HUES64 (cell line): ENCODE data around the gene CAMSAP1.

ENCODE experiments used
- H3K27ac ChIP-seq: 2 replicates; pipeline ENCODE4 v1.7.0; 2013; ENCODE audit warnings: low read depth, low read length, inconsistent platforms
- H3K27me3 ChIP-seq: 2 replicates; pipeline ENCODE4 v1.6.1; 2013; ENCODE audit warnings: mild to moderate bottlenecking, low read length; ENCODE audit not compliant: insufficient read depth
- H3K36me3 ChIP-seq: 2 replicates; pipeline ENCODE4 v1.6.1; 2013; ENCODE audit warnings: mild to moderate bottlenecking, low read length; ENCODE audit not compliant: insufficient read depth
- H3K4me1 ChIP-seq: 2 replicates; pipeline ENCODE4 v1.6.1; 2013; ENCODE audit warnings: mild to moderate bottlenecking, low read length, moderate library complexity; ENCODE audit not compliant: insufficient read depth
- H3K4me3 ChIP-seq: 2 replicates; pipeline ENCODE4 v1.5.1; 2013; ENCODE audit warnings: mild to moderate bottlenecking, low read length, moderate library complexity
- H3K9ac ChIP-seq: 2 replicates; pipeline ENCODE4 v1.6.1; 2013; ENCODE audit warnings: mild to moderate bottlenecking, low read depth, low read length
- H3K9me3 ChIP-seq: 2 replicates; pipeline ENCODE4 v1.6.1; 2013; ENCODE audit warnings: low read depth, low read length; ENCODE audit not compliant: insufficient read depth
- whole genome bisulfite sequencing: fragments of 150-250, 120-280 bp; methylation state at CpG from one replicate; pipeline ENCODE4 v1.1.7; 2013; ENCODE audit warnings: missing lambda C conversion rate; 5-methylcytosine and 5-hydroxymethylcytosine counted together

The CAMSAP1 gene

GRCh38 chr9:135814421-135815095 is 92.8 kb downstream of the CAMSAP1 start:
- Histone ChIP-seq H3K27ac (no peak overlapping the region), H3K4me3 (no peak overlapping the region)

GRCh38 chr9:135813671-135814290 is 93.6 kb downstream of the CAMSAP1 start:
- Histone ChIP-seq H3K4me1 (no peaks in the 10 kb centered on the region), H3K27ac (no peak overlapping the region), H3K4me3 (no peak overlapping the region), H3K9ac (no peak overlapping the region), H3K9me3 (no peaks in the 10 kb centered on the region), H3K27me3 (no peaks in the 10 kb centered on the region), H3K36me3 (peaks cover 93% of the 10 kb centered on the region)
- WGBS = 92% methylated on average over 13 of the region's 14 CpGs

More at GRCh38 chr9:135814421-135815095, 92.8 kb downstream of the CAMSAP1 start:
- Histone ChIP-seq H3K36me3 (peaks cover 94% of the 10 kb centered on the region), H3K9me3 (no peaks in the 10 kb centered on the region), H3K27me3 (no peaks in the 10 kb centered on the region), H3K9ac (no peak overlapping the region), H3K4me1 (no peaks in the 10 kb centered on the region)
- 94% methylated on average over 12 of the region's 12 CpGs for WGBS

GRCh38 chr9:135812961-135813360 is 94.4 kb downstream of the CAMSAP1 start:
- no peak overlapping the region for H3K27ac ChIP-seq
- no peaks in the 10 kb centered on the region for H3K27me3 ChIP-seq
- H3K9ac ChIP-seq = no peak overlapping the region
- no peaks in the 10 kb centered on the region for H3K4me1 ChIP-seq
- peaks cover 85% of the 10 kb centered on the region for H3K36me3 ChIP-seq
- WGBS = 97% methylated on average over 13 of the region's 13 CpGs
- no peak overlapping the region for H3K4me3 ChIP-seq
- H3K9me3 ChIP-seq = no peaks in the 10 kb centered on the region

- no peak overlapping the region for H3K9ac ChIP-seq
- 95% methylated on average over 11 of the region's 11 CpGs for WGBS
- peaks cover 73% of the 10 kb centered on the region for H3K36me3 ChIP-seq
- no peaks in the 10 kb centered on the region for H3K9me3 ChIP-seq
- H3K4me1 ChIP-seq = no peaks in the 10 kb centered on the region
- H3K27me3 ChIP-seq = no peaks in the 10 kb centered on the region
- H3K4me3 ChIP-seq = no peak overlapping the region
- H3K27ac ChIP-seq = no peak overlapping the region
These were observed 95.5 kb downstream of the CAMSAP1 start for GRCh38 chr9:135811801-135812200.

GRCh38 chr9:135810806-135811575 is 96.4 kb downstream of the CAMSAP1 start:
- Histone ChIP-seq H3K4me1 (no peaks in the 10 kb centered on the region), H3K9ac (no peak overlapping the region), H3K9me3 (no peaks in the 10 kb centered on the region), H3K4me3 (no peak overlapping the region), H3K27me3 (no peaks in the 10 kb centered on the region), H3K36me3 (peaks cover 65% of the 10 kb centered on the region), H3K27ac (no peak overlapping the region)
- 97% methylated on average over 23 of the region's 23 CpGs for WGBS

- H3K27ac ChIP-seq = no peak overlapping the region
- WGBS = 95% methylated on average over 10 of the region's 10 CpGs
- no peaks in the 10 kb centered on the region for H3K9me3 ChIP-seq
- H3K4me1 ChIP-seq = no peaks in the 10 kb centered on the region
- no peak overlapping the region for H3K9ac ChIP-seq
- H3K27me3 ChIP-seq = no peaks in the 10 kb centered on the region
- peaks cover 47% of the 10 kb centered on the region for H3K36me3 ChIP-seq
- no peak overlapping the region for H3K4me3 ChIP-seq
These were observed 98.2 kb downstream of the CAMSAP1 start for GRCh38 chr9:135809166-135809565.

GRCh38 chr9:135805422-135806022 is 101.8 kb downstream of the CAMSAP1 start:
- Histone ChIP-seq H3K4me1 (no peaks in the 10 kb centered on the region), H3K4me3 (no peak overlapping the region), H3K27ac (no peak overlapping the region), H3K36me3 (peaks cover 13% of the 10 kb centered on the region), H3K9me3 (no peaks in the 10 kb centered on the region), H3K27me3 (no peaks in the 10 kb centered on the region), H3K9ac (no peak overlapping the region)
- WGBS = 94% methylated on average over 22 of the region's 22 CpGs

GRCh38 chr9:135804581-135805421 is 102.5 kb downstream of the CAMSAP1 start:
- Histone ChIP-seq H3K4me1 (no peaks in the 10 kb centered on the region), H3K36me3 (peaks cover 6% of the 10 kb centered on the region), H3K4me3 (no peak overlapping the region), H3K27me3 (no peaks in the 10 kb centered on the region), H3K9ac (no peak overlapping the region), H3K9me3 (no peaks in the 10 kb centered on the region), H3K27ac (no peak overlapping the region)
- WGBS = 89% methylated on average over 24 of the region's 24 CpGs

GRCh38 chr9:135803441-135803840 is 103.9 kb downstream of the CAMSAP1 start:
- WGBS = 98% methylated on average over 10 of the region's 10 CpGs
- Histone ChIP-seq H3K4me3 (no peak overlapping the region), H3K9me3 (no peaks in the 10 kb centered on the region), H3K9ac (no peak overlapping the region), H3K36me3 (no peaks in the 10 kb centered on the region), H3K27ac (no peak overlapping the region), H3K4me1 (no peaks in the 10 kb centered on the region), H3K27me3 (no peaks in the 10 kb centered on the region)

- 79% methylated on average over 18 of the region's 18 CpGs for WGBS
- Histone ChIP-seq H3K27ac (no peak overlapping the region), H3K36me3 (no peaks in the 10 kb centered on the region), H3K9me3 (no peaks in the 10 kb centered on the region), H3K27me3 (no peaks in the 10 kb centered on the region), H3K4me1 (no peaks in the 10 kb centered on the region), H3K4me3 (no peak overlapping the region), H3K9ac (0 out of 2 replicates have a peak overlapping the region, but pooled peaks have one; percentile 11)
These were observed 104.4 kb downstream of the CAMSAP1 start for GRCh38 chr9:135802876-135803419.
